ENCODE data around the gene YWHAH.

YWHAH gene

DNA sequence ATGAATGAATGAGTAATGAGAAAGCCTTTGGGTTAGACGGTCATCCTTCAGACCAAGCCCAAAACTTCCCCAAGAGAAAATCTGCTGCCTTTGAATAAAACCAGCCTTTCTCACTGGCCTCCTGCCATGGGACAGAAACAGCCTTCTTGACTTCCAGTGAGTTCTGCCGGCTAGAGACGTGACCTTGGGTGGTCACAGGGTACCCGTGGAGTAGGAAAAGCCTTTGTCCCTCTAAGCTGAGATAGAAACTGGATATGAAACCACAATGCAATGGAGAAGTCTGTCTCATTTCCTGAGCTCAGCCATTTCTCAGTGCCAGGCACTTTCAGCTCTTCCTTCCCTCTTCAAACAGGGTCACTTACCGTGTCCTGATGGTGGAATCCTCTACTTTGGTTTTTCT lies 21.2 kb upstream of the YWHAH start:
- no peak for DNase-seq (ENCODE audit: low read depth, low spot score)

DNA sequence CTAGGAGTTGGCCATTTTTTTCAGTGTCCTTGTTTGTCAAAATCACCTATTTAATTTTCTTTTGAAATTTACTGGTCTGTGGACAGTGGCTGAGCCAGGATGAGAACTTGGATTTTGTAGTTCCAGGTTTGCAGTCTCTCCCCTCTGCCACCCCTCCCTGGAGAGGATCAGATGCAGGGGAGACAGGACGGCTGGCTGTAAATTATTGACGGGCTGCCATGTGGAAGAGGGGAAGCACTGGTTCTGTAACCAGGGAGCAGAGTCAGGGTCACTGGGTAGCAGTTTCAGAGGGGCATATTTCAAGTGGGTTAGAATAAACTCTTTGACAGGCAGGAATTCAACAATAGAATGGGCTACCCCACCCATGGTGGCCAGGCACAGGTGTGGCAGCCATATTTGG lies 20.6 kb upstream of the YWHAH start:
- no peak for DNase-seq (ENCODE audit: low read depth, low spot score)

DNA sequence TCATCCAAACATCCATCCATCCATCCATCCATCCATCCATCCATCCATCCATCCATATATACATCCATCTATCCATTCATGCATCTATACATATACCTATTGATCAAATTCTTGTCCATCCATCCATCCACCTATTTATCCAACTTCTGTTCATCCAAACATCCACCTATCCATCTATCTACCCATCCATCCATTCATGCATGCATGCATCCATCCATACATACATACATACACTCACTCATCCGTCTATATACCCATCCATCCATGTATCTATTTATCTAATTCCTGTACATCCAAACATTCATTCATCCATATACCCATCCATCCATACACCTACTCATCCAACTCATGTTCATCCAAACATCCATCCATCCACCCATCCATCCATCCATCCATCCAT lies 19.3 kb upstream of the YWHAH start:
- no peak for DNase-seq (ENCODE audit: low read depth, low spot score)

DNA sequence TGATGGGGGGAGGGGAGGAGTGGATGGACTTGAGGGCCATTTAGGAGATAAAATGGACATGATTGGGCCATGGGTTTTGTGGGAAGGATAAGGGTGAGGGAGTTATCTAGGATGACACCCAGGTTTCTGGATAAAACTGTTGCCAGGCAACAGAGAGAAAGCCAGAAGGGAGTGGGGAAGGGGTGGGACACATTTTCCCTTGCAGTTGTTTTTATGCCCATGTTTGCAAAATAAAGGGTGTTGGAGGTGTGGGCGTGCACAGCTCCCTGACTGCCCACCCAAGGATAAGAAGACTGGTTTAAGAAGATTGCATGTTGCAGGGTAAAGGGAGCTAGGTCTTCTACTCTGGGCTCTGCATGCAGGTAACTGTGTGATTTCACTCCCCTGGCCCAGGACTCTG lies 18.3 kb upstream of the YWHAH start:
- no peak for DNase-seq (ENCODE audit: low read depth, low spot score)

DNA sequence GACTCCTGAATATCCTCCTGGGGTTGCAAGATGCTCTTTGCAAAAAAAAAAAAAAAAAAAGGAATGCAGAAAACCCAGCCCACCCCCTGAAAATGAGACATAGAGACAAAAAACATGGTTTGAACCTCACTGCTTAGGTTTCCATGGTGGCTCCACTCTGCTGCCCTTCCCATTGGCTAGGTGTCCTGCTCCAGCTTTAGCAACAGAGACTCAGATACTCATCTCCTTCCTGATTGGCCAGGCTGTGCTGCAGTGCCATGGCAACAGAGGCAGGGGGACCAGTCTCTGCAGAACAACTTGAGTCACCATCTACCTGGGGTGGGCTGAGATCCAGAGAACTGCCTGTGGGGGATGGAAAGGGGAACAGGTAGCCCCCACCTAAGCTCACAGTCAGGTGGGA lies 17.4 kb upstream of the YWHAH start:
- DNase-seq (ENCODE audit: low read depth, low spot score) = no peak

DNA sequence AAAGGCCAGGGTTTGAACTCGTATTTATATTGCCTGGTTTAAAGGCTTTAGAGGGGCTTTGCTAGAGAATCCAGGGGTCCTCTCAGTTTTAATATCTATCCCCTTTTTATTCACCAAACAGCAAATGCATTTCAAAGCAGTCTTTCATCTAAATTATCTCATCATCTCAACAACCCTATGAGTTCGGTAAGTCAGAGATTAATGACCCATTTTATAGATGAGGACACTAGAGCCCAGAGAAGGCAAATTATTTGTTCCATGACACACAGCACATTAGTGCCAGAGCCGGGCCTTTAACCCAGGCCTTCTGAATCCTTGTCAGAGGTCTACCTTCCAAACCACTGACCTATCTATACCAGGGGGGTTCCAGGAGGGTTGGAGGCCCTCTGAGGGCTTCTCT lies 16.8 kb upstream of the YWHAH start:
- no peak for DNase-seq (ENCODE audit: low read depth, low spot score)

DNA sequence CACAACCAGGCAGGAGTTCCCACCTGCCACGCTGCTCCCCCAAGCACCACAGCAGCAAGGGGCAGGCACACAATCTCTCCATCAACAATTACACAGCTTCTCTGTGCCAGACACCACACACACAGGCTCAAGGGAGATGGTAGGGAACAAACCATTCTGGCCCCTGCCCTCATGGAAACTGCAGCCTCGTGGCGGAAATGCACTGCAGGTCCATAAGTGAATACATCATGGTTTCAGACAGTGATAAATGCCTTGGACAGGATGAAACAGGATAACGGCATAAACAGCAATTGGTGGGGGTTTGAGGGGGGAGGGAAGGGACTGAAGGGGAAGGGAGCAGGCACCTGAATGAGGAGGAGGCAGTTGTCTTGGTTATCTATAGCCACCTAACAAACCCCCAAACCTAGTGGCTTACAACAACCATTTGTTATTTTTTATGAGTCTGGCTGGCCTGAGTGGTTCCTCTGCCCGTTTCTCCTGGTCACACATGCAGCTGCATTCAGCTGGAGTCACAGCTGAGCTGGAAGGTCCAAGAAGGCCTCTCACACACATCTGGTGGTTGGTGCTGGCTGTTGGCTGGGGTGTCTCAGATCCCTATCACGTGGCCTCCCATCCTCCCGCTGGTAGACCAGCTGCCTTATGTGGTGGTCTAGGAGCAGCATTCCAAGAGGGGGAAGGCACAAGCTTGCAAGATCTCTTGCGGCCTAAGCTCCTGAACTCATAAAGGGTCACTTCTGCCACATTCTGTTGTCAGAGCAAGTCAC lies 15.0 kb upstream of the YWHAH start:
- no peak for DNase-seq (ENCODE audit: low read depth, low spot score)

DNA sequence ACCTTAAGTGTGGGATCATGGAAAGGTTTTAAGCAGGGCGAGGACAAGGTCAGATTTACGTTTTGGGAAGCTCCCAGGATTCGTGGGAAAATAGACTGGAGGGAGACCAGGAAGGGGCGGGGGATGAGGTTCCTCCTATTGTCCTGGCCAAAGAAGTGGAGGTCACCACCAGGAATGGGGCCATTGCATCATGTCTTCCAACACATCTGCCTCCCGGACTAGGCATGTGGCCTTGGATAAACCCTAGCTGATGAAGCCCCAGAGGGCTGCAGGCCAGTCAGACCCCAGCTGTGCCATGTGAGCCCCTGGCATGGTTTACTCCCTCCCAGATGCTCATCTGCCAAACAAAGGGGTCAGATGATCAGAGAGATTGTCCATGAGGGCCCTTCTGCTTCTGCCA lies 11.5 kb upstream of the YWHAH start:
- no peak for DNase-seq (ENCODE audit: low read depth, low spot score)

DNA sequence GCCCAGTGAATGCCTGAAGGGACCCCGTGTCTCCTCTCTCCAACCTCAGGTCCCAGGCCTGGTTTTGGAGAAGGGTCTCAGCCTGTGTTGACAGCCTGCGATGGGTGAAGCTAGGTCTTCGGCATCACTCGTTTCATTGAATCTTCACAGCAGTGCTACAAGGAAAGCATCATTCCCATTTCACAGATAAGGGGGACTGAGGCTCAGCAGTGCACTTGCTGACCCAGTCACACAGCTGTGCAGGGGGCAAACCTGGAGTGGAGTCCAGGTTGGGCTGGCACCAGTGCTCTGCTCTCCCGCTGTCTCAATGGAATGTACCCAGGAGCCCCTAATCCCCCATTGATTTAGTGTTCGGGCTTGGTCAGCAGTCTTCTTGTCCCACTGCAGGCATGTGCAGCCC lies 10.9 kb upstream of the YWHAH start:
- DNase-seq (ENCODE audit: low read depth, low spot score) = no peak

DNA sequence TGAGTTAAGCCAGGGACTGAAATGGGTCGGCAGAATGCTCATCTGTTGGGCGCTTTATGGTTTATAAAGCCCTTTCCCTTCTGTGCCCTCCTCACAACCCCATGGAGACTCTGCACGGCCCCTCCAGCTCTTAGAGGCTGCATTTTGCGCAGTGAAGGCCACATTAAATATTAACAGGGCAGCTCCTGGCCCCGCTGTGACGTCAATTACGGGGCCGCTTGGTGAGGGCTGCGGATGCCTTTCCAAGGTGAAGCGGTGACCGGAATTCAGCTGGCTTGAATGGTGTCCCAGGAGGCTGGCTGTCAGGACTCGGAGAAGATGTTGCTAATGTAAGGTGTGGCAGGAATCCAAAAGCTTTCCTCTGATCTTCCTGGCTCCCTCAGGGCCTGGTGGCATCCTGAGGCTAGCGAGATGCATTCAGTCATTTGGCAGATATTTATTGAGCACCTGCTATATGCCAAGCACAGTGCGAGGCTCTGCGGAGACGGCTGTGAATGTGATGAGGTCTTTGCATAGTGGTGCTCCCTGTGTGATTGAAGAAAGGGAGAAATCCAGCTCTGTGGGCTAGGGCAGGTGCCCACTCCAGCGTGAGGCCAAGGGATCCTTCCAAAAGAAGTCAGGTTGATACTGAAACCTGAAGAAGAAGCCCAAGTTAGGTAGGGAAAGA lies 10.4 kb upstream of the YWHAH start:
- no peak for DNase-seq (ENCODE audit: low read depth, low spot score)

DNA sequence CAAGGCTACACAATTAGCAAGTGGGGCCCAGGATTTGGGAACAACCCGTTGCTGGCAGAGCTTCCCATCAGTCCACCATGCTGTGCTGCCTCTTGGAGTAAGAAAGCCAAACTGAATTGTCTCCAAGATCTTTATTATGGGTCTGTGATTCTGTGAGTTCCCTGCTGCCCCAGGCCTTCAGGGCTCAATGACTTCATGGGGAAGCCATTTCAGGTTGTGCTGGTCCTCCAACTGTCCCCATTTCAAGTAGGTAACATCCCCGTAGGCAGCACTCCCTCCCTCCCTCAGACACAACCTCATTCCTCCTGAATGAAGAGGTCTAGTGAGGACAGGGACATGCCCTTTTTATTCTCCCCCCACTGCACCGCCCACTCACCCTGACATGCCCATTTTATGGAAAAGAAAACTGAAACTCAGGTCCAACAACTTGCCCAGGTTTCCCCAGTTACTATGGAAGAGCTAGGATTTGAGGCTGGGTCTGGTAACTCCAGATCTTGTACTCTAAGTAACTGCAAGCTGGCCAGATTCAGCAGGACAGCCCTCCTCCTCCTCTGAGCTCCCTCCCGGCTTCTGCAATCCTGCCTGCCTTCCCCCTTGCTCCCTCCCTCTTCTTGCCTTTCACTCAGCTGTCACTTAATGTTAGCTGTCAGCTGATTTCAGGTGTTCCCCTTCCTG lies 8.2 kb upstream of the YWHAH start:
- no peak for DNase-seq (ENCODE audit: low read depth, low spot score)

DNA sequence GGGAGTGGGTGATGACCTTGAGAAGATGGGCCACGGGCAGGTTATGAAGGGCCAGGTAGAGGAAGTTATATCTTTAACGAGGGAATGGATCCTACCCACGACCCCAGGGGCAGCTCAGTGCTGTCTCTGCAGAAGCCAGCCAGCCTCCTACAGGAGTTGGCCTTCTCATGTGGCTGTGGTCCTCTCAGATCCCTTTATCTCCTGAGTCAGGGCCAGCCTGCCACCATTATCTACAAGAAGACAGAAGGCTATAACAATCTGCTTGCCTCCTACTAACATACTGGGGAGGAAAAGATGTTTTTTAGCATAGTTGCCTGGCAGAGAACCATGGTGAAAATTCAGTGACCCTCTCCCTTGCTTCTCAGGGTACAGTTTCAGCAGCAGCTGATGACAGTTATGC lies 7.0 kb upstream of the YWHAH start:
- DNase-seq (ENCODE audit: low read depth, low spot score) = no peak

DNA sequence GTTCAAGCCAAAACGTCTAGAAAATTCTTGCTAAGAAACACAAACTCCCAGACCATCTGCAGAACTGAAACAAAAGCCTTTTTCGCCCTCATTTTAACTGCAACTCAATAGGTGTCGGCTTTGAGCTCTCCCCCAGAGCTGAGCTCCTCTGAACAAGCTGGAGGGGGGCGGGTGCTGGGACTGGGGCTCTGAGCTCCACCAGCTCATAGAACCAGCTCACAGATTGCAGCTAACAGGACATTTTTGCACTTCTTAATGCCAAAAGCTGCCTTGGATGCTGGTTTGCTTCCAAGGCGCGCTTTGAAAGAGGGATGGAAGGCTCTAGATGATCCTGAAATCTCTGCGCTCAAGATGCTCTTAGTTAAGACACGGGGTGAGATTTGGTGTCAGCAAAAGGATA lies 6.0 kb upstream of the YWHAH start:
- DNase-seq (ENCODE audit: low read depth, low spot score) = no peak

DNA sequence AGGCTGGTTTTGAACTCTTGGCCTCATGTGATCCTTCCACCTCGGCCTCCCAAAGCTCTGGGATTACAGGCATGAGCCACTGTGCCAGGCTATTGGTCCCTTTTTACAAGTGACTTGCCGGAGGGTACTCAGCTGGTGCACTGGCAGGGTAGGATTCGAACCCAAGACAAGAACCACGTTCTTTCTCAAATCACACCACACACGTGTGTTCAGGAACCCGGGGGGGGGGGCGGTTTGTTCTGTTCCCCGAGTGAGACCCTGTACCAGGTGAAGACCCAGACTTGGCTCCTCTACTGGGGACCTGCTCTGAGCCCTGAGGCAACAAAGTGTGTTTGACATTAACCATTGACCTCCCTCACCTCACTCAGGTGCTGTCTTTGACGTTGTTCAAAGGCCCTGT lies 3.8 kb upstream of the YWHAH start:
- no peak for DNase-seq (ENCODE audit: low read depth, low spot score)

DNA sequence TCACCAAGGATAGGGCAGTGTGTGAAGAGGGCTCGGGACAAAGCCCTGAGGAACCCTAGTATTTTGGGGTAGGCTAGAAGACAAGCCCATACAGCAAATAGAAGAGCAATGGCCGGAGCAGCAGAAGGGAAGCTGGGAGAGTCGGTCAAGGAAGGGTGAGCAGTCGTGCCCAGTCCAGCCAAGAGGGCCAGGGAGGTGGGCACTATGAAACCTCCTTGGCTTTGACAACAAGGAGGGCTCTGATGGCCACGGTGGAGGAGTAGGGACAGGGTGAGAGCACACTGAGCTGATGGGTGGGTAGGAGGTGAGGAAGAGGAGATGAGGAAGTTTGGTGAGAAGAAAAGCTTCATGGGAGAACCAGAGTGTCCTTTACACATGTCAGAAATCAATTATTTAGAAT lies 2.2 kb upstream of the YWHAH start:
- DNase-seq (ENCODE audit: low read depth, low spot score) = no peak

DNA sequence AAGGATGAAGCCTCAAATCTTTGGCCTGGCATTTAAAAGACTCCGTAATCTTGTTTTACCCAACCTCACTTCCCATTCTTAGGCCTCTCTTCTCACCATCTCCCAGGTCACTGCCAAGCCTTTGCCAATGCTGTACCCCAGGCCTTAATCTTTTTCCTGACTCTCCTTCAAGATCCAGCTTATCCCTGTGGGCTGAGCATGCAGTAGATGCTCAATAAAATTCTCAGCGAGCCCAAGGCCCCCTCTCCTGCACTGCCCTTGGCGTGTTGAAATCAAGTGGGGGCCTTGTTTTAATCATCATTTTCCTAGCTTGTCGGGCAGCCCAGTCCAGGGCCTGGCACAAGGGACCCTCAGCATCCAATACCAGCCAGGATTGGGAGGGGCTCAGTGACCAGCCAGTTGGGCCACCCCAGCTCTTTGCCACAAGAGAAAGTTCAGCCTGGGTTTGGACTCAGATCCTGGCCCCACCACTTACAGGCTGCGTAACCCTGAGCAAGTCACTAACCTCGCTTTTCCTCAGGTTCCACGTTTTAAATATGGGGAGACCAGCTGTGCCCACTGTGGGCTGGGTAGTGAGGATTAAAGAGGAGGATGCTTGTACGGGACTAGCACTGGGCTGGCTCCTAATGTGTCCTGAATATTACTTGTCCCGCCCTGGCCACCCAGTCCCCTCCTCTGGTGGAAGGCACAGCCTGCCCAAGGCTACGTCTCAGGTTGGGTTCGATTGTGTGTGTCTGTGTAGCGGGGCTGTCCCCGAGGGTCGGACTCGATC lies 943 bp upstream of the YWHAH start:
- no peak for DNase-seq (ENCODE audit: low read depth, low spot score)

DNA sequence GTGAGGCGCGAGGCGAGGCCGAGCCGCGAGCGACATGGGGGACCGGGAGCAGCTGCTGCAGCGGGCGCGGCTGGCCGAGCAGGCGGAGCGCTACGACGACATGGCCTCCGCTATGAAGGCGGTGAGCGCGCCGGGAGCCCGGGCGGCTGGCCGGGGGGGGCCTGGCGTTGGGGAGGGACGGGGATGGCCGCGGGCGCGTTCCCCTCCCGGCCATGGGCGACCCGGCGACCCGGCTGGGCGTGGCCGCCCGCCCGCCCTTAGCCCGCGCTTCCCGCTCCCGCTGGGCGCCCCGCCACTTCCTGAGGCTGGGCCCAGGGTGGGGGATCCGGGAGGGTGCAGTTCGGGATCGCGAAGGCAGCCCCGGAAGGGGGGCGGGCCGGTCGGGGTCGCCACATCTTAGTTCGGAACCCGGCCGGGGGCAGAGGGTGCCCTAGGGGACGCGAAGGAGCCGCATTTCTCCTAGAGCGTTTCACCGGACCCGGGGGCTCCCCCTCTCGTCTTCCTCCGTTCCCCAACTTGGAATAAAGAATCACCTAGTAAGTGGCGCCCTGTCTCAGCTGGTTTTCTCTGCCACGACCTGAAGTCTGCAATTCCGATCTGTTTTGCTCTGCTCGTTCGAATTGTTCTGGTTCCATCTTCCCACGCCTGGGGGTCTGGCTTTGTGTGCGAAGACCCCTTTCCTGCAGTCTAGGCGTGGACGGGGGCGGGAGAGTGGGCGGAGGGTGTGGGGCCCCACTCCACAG lies 536 bp downstream of the YWHAH start:
- no peak for DNase-seq (ENCODE audit: low read depth, low spot score)

DNA sequence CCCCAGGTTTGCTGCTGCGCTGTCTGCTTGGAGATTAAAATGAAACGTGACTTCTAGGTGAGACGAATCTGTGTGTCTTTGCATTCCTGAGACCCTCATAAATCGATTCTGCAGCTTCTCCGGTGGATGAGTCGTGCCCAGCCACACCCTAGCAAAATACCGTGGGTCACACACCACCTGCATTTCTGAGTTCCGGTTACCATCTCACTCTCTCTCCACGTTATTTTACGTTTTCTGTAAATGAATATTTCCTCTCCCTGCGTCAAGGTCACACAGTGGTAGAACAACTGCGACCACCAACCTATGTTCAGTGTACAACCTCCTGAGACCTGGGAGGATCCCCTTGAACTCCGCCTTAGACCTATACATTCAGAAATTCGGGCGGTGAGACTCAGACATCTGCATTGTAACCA lies 1.1 kb downstream of the YWHAH start:
- no peak for DNase-seq (ENCODE audit: low read depth, low spot score)

DNA sequence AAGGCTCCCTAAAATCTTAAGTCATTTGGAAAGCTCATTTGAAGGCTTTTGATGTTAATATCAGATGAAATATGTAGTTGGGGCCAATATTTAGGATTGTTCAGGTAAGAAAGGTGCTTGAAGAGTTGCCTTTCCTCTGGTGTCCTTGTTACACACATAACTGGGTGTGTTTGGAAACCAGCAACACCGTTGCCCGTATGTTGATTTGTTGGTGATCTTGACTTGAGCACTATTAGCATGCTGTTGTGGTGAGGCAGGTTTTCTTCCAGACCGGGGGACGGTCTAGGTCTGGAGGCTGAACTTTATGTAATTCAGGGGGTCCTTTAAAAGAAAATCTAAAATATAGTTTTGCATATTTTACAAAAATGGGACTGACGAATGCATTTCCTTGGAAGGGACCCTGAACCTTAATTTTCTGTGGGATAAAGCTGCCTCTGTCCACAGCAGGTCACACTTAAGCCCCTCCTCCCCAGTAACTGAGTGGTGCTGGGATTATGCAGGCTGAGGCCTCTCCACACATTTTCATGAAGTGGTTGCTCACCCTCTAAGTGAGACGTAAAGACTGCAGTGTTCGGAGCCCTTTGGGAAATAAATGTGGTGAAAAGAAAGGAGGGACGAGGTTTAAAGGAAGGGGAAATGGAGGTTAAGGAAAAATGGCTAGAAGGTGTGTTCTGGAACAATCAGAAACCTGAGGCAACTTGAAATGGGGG lies 1.8 kb downstream of the YWHAH start:
- DNase-seq (ENCODE audit: low read depth, low spot score) = no peak

DNA sequence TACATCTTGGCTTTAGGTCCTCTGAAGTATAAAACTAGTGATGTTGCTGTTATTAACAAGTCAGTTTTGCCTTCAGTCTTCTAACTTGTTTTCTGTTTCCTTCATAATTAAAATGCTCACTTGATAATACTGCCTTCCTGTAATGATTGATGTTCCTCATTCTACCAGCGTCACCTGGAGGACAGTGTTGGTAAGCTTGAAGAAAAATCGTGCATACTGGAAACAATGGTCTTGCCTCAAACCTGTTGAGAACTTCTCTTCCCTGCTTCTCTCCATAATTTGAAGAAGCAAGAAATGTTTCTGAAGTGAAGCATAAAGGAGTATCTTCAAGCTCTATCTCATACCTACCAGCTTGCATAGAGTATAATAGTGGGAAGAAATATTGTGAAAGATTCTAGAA lies 3.0 kb downstream of the YWHAH start:
- DNase-seq (ENCODE audit: low read depth, low spot score) = no peak

DNA sequence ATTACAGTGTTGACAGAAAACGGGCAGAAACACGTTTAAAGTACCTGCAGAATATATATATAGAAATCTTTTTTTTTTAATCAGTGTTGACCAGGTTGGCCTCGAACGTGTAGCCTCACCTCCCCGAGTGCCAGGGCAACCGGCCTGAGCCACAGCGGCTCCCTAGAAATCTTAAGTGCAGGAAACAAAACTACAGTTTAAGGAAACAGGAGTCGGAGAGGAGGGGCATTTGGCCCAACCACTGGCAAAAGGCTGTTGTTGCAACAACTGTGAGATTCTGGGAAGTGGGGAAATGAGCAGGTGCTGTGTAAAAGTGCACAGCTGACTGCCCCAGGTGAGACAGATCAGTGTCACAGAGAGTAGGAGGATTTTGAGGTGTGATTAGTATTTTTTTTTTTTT lies 3.7 kb downstream of the YWHAH start:
- DNase-seq (ENCODE audit: low read depth, low spot score) = no peak
